Measurements from ENCODE around the gene PRPF19.

- TF ChIP-seq CTCF (IDR thresholded peaks at IDR 0.05) (no peak), POLR2A (IDR thresholded peaks at IDR 0.05) (no peak), POLR2AphosphoS5 (IDR thresholded peaks at IDR 0.05) (no peak), EP300 (IDR thresholded peaks at IDR 0.05) (no peak)
These were observed 31.4 kb upstream of the PRPF19 start for GRCh38 chr11:60937811-60938210.
